Measurements from ENCODE around the gene RAD21L1. TPM values are rescaled to one million over a fixed set of nuclear protein-coding genes. Genes with fewer than 3 reads are reported as not detected.

Gene RAD21L1
- total RNA-seq, 4 donors from 2014 or later: not detected

DNA sequence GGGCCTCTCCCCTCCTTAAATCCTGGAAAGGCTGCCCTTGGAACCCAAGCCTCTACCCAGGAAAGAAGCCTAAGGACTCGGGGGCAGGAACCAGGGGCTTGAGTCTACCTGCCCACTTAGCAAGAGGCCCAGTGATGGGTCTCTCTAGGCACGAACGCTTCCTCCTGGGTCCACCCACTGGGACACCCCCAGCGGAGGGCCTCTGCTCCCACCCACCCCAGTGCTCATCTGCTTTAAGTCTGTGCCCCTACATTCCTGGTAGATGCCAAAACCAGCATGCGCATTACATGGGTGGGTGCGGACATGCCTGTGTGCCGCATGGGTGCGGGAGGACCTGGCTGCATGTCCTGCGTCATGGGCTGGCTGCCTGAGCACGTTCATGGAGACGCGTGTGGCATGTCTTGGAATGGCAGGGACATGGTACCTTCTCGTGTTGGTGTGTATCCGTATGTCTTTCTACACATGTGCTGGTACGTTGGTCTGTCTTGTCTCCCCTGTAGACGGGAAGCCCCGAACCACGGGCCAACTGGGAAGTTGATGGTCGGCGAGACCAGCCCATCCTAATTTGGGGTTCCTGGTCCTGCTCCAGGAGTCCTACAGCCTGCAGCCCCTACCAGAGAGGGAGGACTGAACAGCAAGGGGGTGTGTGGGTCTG, 69.6 kb downstream of the RAD21L1 start:
- ATAC-seq (ENCODE audit: low FRiP score): no peak
- TF ChIP-seq CTCF (IDR thresholded peaks at IDR 0.05): no peak
- no peak for DNase-seq (ENCODE audit: low spot score)

GRCh38 chr20:1296117-1296610, 70.3 kb downstream of the RAD21L1 start:
- DNase-seq (ENCODE audit: low spot score): no peak
- no peak for ATAC-seq (ENCODE audit: low FRiP score)
- no peak for TF ChIP-seq CTCF (IDR thresholded peaks at IDR 0.05)

DNA sequence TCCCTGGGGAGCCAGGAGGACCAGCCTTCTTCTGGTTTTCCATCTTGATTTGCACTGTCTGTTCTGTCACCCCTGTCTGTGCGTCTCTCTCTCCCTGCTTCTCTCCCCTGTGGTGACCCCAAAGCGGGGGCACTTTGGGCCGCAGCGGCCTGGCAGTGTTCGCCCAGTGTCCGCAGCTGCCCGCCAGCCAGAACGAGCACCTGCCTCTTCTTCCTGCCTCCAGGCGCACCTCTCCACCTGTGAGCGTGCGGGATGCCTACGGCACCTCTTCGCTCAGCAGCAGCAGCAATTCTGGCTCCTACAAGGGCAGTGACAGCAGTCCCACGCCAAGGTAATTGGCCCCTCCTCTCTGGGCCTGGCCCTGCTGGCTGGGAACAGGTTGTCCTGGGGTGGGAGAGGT, 71.1 kb downstream of the RAD21L1 start:
- TF ChIP-seq CTCF (IDR thresholded peaks at IDR 0.05): no peak
- ATAC-seq (ENCODE audit: low FRiP score) (no peak), DNase-seq (ENCODE audit: low spot score) (no peak)

DNA sequence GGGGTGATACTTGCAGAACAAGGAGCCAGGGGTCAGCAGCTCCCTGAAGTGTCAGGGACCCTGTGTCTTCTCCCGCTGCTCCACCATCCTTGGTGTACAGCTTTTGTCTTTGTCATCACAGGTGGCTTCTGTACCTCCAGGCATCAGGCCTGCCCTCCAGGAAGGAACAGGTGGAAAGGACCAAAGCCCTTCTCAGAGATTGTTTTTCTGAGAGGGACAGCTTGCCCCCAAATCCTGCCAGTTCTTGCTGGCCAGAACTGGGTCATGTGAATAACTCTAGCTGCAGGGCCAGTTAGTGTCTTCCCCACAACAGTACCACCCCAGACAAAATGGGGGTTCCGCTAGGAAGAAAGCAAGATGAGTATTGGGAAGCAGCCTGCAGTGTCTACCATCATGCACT, 71.6 kb downstream of the RAD21L1 start:
- no peak for ATAC-seq (ENCODE audit: low FRiP score)
- no peak for DNase-seq (ENCODE audit: low spot score)
- TF ChIP-seq CTCF (IDR thresholded peaks at IDR 0.05): no peak

GRCh38 chr20:1298166-1298565, 72.3 kb downstream of the RAD21L1 start:
- DNase-seq (ENCODE audit: low spot score): no peak
- no peak for ATAC-seq (ENCODE audit: low FRiP score)
- TF ChIP-seq CTCF (IDR thresholded peaks at IDR 0.05): no peak

DNA sequence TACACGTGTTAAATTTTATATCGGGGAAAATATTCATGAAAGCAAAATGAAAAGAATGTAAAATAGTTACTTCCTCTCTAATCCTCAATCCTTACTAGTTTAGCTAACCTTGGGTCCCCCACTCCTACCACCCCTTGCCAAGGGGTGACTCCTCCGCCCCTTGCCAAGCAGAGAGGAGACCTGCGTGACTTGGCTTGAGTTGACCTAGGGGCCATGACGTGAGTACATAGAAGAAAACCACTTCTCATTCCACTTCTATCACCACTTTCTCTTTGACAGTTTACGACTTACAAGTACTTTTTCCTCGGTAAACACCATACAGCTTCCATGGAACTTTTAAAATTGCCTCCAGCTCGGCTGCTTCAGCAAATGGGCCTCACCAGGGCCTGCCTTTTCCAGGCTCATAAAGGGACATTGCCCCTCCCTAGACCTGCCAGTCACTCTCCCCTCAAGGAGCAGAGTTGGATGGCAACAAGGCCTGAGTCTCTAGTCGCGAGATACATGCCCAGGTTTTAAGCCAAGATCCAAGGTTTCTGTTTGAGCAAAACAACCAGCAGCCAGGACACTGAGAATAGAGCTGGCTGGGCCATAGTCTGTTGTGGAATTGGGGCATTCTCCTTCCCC, 73.2 kb downstream of the RAD21L1 start:
- no peak for ATAC-seq (ENCODE audit: low FRiP score)
- DNase-seq (ENCODE audit: low spot score): no peak
- TF ChIP-seq CTCF (IDR thresholded peaks at IDR 0.05): no peak

GRCh38 chr20:1299522-1299921, 73.7 kb downstream of the RAD21L1 start:
- TF ChIP-seq CTCF (IDR thresholded peaks at IDR 0.05): no peak
- DNase-seq (ENCODE audit: low spot score): no peak
- ATAC-seq (ENCODE audit: low FRiP score): no peak

Data from omental fat pad (tissue), 4 donors.